ENCODE data around the gene BCL2L15. TPM values are rescaled to one million over a fixed set of nuclear protein-coding genes. Genes with fewer than 3 reads are reported as not detected.

The BCL2L15 gene
- not detected in 2 replicates for total RNA-seq (2014; rRNA removed; shearing (Covaris generic))

DNA sequence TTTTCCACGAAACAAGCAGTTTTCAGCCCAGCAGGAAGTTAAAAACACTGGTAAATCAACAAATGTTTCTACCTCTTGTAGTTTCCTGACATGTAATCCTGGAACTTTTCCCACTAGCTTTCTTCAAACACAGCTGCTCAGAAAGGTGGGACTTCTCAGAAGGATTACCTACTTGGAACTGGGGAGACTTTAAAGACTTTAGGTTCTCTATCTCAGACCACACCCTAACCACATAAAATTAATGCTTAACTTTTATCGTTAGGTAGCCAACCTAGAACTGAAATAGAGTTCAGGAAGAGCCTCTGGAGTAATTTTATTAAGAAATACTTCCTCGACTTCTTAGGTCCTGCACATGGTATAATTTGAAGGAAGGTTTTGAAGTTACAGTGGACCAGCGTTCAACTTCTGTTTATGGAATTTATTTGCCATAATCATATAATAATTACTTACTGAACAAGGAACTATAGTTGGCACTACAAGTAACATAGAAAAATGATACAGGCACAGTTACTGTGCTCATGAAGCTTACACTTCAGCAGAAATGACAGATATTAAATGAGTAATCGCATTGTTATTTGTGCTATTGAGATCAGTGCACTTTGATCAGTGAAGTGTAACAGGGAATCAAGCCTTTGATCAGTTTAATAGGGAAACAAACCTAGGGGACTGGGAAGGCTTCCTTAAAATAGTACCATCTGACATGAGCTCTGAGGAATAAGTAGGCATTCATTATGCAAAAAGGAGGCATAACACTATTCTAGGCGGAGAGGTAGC lies at the start of gene BCL2L15:
TSS of gene BCL2L15 (minus strand) at position 180 of the 774 bp plus-strand sequence. CDS start 206 bp downstream, outside the sequence.
- peak; percentile 32 for DNase-seq (ENCODE audit: low read depth)

DNA sequence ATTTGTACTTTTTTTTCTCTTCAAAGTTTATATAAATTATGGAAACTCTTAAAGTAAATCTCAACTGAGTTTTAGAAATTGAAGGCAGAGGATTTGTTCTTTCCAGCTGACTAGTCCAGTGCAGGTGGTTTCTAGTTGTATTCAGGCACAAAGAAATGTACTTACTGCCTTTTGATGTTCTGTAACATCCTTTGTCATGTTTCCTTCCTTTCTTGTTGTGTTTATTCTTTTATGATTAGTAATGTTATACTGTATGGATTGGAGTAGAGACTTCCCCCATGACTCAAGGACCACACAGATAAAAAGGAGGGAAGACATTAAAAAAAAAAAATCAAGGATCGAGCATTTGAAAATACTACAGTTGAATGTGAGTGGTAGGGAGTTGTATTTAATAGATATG lies 49.8 kb upstream of the BCL2L15 start:
- DNase-seq (ENCODE audit: low read depth) = no peak

DNA sequence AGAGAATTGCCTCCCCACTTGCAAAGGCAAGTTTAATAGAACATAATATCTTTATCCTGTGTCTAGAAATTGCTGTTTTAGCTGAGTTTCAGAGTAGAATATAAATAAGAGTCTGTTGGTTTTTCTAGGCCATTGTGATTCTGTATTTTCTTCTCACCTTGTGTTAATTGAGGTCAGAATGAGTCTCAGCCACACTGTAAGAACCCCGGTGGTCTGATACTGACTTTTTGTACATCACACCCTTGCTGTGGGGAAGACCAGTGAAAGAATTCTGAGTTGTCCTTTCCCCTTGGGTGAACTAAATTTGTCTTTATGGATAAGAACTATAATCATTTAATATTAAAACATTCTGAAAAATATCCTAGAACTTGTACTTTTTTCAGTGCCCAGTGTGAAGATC lies 48.6 kb upstream of the BCL2L15 start:
- DNase-seq (ENCODE audit: low read depth) = no peak

DNA sequence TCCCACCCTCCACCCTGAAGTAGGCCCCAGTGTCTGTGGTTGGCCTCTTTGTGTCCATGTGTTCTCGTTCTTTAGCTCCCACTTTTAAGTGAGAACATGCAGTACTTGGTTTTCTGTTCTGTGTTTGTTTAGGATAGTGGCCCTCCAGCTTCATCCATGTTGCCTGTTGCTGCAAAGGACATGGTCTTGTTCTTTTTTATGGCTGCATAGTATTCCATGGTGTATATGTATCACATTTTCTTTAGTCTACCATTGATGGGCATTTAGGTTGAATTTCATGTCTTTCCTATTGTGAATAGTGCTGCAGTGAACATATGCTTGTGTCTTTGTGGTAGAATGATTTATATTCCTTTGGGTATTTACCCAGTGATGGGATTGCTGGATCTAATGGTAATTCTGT lies 47.8 kb upstream of the BCL2L15 start:
- no peak for DNase-seq (ENCODE audit: low read depth)

DNA sequence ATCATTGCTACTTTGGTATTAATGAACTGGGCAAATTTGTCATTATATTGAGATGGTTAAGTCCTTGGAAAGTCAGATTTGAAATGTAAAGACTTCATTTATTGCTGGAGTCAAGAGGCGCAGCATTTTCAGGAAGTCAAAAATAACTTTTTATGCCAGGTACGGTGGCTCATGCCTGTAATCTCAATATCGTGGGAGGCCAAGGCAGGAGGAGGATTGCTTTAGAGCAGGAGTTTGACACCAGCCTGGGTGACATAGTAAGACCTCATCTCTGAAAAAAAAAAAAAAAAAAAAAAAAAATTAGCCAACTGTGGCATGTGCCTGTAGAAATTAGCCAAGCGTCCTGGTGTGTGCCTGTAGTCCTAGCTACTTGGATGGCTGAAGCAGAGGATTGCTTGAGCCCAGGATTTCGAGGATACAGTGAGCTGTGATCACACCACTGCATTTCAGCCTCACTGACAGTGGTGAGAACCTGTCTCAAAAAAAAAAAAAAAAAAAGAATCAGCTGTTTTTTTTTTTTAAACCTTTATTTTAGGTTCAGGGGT lies 47.2 kb upstream of the BCL2L15 start:
- no peak for DNase-seq (ENCODE audit: low read depth)

DNA sequence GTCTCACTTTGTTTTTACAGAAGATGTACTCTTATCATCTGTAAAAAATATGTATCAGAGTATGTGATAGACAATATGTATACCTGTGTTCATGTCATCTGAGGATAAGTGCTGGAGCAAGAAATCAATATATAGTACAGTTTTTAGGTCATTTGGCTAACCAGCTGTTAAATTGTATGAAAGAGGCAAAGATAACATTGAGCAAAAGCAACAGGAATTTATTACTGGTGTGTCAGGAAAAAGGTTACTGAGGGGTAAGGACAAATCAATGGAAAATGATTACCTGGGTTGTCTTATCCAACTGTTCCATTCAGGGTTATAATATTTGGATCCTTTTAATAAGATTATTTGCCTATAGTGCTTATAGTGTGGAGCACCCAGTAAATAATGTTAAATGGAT lies 46.6 kb upstream of the BCL2L15 start:
- DNase-seq (ENCODE audit: low read depth) = no peak

DNA sequence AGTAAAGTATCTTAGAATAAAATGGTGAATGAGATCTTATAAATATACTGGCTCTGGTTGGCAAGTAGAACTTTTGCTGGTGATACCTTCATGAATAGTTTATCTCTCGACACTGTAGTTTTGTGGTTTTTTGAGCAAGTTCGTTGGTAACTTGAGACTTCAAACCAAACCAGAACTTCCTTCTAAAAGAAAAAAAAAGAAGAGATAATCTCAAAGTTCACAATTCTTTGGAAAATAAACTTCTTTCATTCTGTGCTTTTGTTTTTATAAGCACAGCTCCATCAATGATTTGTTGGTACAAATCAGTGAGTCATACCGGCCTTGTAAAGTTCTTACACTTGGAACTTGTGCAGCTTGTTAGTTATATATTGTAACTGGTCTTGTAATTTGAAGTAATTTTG lies 44.1 kb upstream of the BCL2L15 start:
- peak; percentile 91 for DNase-seq (ENCODE audit: low read depth)

DNA sequence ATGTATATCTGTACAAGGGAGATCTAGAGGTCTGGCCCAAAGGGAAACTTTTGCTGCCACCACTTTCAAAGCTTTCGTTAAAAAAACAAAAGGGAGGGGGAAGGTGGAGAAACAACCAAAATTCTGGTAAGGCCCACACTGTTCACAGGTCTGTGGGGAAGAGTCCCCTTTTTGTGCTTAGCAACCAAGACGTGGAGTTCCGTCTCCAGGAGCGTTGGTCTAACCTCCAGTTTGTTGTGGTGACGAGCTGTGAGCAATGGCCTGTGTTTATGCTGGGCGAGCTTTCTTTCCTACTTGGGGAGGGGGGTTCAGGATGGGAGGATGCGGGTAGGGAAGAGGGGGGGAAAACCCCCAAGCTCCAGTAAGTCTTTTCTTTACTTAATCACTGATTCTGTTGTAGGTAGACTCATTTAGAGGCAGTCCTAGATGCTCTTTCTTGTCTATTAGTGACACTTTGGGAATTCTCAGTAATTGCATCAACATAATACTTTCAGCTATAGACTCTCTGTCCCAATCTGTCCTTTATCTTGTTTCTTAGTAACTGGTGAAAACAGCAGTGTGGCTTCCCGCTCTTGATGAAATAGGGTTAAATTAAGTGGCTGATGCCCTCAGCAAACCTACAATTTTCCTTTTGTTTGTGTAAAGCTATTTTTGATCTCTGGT lies 43.2 kb upstream of the BCL2L15 start:
- DNase-seq (ENCODE audit: low read depth) = peak; percentile 96

DNA sequence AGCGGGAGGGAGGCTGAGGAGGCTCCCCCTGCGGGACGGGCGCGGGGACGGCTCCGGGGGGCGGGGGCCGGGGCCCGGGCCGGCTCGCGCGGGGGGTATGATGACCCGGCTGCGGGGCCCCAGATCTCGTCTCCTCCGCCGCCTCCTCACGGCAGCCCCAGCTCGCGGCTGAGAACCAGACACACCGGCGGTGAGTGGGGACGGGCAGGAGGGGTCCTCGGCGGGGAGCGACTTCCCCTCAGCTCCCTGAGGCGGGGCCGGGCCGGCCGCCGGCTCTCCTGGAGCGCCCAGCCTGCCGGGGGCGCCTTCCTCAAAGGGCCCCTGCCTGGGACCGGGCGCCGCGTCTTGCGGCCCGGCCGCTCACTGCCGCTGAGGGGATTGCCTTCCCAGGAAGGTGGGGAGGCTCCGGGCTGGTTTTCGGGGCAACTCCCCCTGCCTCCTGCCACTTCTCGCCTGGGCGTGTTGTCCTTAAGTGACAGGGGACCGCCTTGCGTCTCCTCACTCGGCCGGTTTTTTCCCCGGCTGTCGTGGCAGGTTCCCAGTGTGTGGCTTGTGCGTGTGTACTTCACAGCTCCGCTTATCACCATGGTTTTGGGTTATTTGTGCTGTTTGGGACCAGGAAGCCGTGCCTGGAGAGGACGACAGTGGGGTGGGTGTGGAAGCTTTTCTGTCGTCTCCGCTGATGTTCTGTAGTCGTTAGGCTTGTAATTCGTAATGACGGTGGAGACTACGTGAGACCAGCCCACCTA lies 42.5 kb upstream of the BCL2L15 start:
- peak; percentile 59 for DNase-seq (ENCODE audit: low read depth)

DNA sequence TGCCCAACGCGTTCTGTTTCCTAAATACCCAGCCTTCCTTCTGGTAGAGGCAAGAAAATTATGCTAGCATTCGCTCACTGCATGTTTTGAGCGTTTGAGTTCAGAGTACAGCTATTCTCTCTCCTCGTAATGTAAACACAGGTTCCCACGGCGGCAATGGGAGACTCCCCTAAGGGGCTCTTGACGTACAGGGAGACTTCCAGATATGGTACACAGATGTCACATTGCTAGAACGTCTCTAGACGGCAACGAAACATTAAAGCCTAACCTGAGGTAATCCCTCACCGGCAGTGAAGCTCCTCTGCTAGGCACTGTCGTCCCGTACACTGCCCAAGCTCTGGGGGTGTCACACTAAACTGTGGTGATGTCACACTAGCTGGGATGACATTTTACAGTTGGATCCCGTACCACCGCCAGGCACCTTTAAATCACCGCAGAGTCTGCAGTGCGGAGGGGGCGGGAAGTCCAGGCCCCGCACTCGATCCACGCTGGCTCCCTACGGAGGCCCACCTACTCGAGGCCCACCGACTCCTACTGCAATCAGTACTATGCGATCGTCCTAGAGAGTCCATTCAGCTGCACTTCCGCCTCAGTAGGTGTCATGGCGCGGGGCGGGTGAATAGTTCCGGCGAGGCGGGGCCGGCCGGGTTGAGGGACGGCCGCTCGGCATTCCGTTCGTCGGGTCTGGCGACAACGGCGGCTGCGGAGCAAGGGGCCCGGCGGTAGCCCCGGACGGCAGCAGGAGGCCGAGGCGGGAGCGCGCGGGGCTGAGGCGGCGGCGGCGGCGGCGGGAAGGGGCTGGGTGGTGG lies 41.8 kb upstream of the BCL2L15 start, which contains the start of gene HIPK1:
TSS of gene HIPK1 (plus strand) at position 384 of the 809 bp plus-strand sequence.
- DNase-seq (ENCODE audit: low read depth) = peak; percentile 88

DNA sequence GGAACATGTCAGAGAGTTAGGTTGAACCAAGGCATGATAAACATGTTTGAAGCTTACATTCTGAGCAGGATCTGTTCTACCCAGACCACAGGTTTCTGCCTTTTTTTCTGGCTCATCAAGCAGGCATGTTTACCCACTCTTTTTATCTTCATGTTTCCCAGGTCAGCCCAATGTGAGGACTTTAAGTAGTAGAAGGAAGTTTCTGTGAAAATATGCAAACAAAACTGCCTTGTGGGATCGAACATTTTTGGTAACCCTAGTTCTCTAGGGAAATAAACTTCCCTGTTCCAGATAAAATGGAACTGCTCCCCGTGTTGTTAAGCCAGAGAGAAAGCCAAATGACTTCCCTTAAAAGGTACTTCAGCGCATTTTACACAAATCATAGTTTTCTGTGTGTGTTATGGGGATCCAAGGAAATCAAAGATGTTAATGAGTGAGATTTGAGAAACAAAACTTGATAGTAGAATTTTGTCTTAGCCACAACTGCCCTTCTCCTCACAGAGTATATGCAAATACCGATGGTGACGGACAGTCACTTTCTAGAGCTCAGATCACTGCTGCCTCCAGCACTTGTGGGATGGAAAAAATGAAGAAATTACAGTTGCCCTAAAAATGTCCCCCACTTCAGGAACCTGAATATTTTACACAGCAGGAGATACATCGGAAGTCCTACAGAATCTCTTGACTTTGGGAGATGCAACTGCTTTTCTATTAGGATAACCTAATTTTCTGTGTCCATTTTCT lies 41.0 kb upstream of the BCL2L15 start:
- DNase-seq (ENCODE audit: low read depth) = peak; percentile 23

DNA sequence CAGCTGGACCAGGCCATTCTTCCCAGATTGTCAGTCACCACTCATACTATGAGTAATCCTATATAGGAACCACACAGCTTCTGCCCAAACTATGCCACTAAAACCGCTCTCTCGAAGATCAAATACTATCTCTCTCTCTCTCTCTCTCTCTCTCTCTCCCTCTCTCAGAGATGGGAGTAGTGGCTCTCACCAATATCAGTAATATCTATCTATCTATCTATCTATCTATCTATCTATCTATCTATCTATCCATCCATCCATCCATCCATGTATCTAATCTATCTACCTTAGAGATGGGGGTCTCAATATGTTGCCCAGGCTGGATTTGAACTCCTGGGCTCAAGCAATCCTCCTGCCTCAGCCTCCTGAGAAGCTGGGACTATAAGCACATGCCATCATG lies 37.1 kb upstream of the BCL2L15 start:
- DNase-seq (ENCODE audit: low read depth) = no peak

DNA sequence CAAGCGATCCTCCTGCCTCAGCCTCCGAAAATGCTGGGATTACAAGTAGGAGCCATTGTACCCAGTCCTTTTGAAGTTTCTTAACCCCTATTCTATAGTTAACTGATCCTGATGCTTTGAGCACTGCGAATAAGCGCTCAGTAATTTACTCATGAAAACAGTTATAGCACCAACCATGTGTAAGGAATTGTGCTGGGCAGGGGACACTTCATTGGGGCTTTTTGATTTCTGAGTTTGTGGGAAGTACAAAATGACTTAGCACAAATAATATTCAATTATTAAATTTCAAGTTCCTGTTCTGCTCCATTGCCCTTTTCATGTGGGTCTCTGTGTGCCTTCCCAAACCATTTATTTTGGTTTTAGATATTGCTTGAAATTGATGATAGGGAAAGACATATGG lies 35.6 kb upstream of the BCL2L15 start:
- DNase-seq (ENCODE audit: low read depth) = no peak

DNA sequence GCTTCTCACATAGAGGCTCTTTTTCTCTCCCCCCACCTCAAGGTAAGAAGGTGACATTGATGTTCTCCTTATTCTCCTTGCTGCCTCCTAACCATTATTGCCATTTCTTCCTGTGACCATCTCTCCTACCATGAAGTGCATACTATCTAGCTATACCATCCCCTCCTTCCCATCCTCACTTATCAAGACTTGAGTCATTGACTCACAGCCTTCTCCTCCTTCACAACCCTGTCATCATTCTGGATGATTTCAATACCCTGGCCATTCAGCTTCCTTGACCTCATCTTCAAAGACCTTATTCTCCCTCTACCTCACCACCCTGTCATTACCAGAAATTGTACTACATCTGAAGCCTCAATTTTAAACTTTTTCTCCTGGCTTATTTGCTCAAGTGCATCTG lies 30.9 kb upstream of the BCL2L15 start:
- no peak for DNase-seq (ENCODE audit: low read depth)

DNA sequence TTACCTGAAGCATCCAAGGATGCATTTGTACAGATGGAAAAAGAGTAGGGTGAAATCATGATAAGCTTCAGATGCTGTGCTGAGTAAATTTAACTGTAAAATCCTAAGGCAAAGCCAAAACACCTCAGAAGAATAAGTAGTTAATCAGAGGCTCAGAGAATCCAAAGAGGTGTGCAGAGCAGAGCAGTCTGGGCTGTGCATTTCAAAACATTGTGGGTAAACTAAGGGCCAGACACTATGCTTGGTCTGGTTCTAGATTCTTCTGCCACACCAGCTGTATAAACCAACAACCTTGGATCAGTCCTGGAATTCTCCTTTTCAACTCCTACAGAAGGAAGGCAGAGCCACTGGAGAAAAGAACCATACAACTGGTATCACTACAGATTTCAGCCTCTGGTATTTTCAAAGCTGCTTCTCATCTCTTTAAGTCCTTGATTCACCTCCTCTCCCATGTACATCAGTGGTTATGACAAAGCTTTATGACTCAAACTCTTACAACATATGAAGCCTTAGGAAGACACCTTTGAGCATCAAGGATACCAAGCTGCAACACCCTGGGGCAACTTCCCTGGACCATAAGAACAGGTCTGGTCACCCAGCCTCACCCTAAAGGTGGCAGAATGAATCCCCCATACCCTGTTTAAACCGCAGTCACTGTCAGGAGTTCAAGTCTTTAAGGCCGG lies 30.2 kb upstream of the BCL2L15 start:
- DNase-seq (ENCODE audit: low read depth) = peak; percentile 55

DNA sequence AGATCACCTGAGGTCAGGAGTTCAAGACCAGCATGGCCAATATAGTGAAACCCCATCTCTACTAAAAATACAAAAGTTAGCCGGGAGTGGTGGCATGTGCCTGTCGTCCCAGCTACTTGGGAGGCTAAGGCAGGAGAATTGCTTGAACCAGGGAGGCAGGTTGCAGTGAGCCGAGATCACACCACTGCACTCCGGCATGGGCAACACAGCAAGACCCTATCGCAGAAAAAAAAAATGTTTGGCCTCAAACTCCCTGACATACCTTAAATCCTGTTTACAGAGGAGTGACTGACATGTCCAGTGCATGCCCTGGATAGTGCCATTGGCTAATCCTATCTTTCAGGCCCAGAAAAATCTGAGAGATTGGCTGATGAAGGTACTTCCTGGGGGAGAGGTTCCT lies 29.6 kb upstream of the BCL2L15 start:
- DNase-seq (ENCODE audit: low read depth) = no peak

DNA sequence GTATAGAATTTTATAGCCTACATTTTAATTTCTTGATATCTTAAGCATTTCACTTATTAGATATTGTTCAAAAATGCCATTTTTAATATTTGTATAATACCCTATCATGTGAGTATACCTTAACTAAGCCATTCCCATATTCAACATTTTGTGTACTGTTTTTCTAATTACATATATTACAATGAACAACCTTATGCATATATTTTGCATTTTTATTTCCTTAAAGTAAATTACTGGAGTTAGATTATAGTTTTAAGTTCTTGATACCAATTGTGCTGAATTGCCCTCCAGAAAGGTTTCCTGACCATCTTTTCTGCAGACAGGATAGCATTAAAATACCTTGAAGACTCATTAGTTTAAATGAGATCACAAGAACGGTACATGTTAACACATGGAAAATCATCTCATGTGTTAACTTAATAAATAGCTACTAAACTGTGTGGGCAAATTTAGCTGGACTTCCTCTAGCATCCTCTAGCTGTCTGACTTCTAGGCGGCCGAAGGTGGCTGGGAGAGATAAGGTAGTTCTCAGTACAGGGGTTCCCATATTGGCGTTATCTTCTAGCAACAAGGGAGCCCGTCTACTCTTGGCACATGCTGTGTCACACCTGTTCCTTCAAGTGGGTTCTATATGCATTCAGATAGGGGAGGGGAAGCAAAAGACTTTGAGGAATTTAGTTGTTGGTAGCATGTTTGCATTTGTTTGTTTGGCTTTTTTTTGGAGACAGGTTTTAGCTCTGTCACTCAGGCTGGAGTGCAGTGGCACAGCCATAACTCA lies 26.7 kb upstream of the BCL2L15 start:
- no peak for DNase-seq (ENCODE audit: low read depth)

DNA sequence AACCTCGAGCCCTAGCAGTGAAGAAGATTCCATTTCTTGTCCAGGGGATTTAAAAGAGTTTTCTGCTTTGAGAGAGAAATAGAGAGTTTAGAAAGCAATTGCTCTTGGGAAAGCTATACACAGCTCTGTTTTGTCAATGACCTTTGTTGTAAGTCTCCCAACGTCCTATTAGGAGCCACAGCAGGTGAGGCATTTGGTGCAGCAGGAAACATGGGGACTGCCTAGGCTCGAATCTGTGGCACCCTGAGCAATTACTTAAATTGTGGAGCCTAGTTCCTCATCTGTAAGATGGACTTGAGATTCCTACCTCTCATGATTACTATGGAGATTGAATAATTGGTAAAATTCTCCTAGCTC lies 25.9 kb upstream of the BCL2L15 start:
- DNase-seq (ENCODE audit: low read depth) = no peak

DNA sequence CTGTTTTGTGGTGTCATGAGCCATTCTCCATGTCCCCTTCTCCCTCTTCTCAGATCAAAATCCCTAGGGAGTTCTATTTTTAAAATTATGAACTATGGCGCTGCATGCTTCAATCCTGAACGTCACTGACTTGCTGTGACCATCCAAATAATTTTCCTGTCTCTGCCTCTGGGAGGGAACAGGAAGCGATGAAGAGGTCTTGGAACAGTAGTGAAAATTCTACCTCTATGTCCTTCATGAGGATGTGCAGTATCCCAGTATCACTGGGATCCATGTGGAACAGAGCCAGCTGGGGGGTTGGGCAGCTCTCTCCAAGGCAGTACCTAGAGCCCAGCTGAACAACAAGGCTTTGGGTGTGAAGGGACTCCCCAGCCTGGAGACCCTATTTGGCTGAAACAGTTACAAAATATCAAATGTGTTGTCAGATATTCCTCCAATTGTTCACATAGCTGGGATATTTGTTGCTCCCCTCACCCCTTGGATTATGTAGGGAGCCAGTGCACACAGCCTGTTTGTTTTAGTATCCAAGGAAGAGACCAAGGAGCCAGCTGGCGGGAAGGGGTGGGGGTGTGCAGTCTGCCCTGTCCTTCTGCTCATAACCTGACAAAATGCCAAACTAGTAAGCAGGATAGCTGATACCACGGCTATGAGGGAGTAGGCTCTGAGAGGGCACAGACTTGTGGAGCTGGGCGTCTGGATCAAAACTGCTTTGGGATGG lies 25.4 kb upstream of the BCL2L15 start:
- peak; percentile 81 for DNase-seq (ENCODE audit: low read depth)

Data from M059J (cell line).